WI38 (cell line): ENCODE results near the gene U2AF1L4.

ENCODE experiments used
- H3K4me3 ChIP-seq: 2 replicates; pipeline ENCODE4 v1.5.1; 2011; ENCODE audit warnings: low read depth, mild to moderate bottlenecking, control low read depth, low read length
- CTCF ChIP-seq: IDR thresholded peaks from 2 replicates; pipeline ENCODE4 v1.5.1; 2012; ENCODE audit warnings: low read depth, mild to moderate bottlenecking, control low read depth, low read length

The U2AF1L4 gene

GRCh38 chr19:35730326-35730725 lies 14.9 kb downstream of the U2AF1L4 start:
- H3K4me3 ChIP-seq, result no peak overlapping the region
- no peak for TF ChIP-seq CTCF

- TF ChIP-seq CTCF, result no peak
- no peak overlapping the region for H3K4me3 ChIP-seq
Observed at GRCh38 chr19:35729763-35730162, 15.5 kb downstream of the U2AF1L4 start.

- H3K4me3 ChIP-seq, result no peak overlapping the region
- no peak for TF ChIP-seq CTCF
Observed at GRCh38 chr19:35729021-35729420, 16.2 kb downstream of the U2AF1L4 start.

- H3K4me3 ChIP-seq, result no peak overlapping the region
Observed at GRCh38 chr19:35727956-35728706, 17.1 kb downstream of the U2AF1L4 start.

GRCh38 chr19:35727053-35727955 lies 17.9 kb downstream of the U2AF1L4 start:
- TF ChIP-seq CTCF, result no peak
- no peak overlapping the region for H3K4me3 ChIP-seq

More at GRCh38 chr19:35727956-35728706, 17.1 kb downstream of the U2AF1L4 start:
- no peak for TF ChIP-seq CTCF

- TF ChIP-seq CTCF, result no peak
- H3K4me3 ChIP-seq, result no peak overlapping the region
Observed at GRCh38 chr19:35725216-35725861, 19.9 kb downstream of the U2AF1L4 start.
